Neural progenitor cell (in vitro differentiated cells): ENCODE measurements around the gene PPY. TPM values are rescaled to one million over a fixed set of nuclear protein-coding genes. Genes with fewer than 3 reads are reported as not detected.

Source experiments
- DNase-seq: peaks from one replicate; pipeline ENCODE4 v3.0.0-alpha.2; 2016; ENCODE audit warnings: low spot score
- H2AFZ ChIP-seq: fragments of 200-600 bp; sonication (generic); replicated peaks from 2 replicates; pipeline ENCODE4 v1.6.1; 2016; ENCODE audit warnings: antibody characterized with exemption
- H3F3A ChIP-seq: fragments of 200-600 bp; sonication (generic); 2 replicates; pipeline ENCODE4 v1.6.1; 2016; ENCODE audit warnings: antibody characterized with exemption, low read depth
- H3K27ac ChIP-seq: fragments of 200-600 bp; sonication (generic); 2 replicates; pipeline ENCODE4 v1.5.1; 2016; ENCODE audit warnings: mild to moderate bottlenecking
- H3K27me3 ChIP-seq: fragments of 200-600 bp; sonication (generic); 2 replicates; pipeline ENCODE4 v1.6.1; 2016; ENCODE audit warnings: mild to moderate bottlenecking, moderate library complexity
- H3K36me3 ChIP-seq: fragments of 200-600 bp; sonication (generic); 2 replicates; pipeline ENCODE4 v1.5.1; 2016
- H3K4me1 ChIP-seq: fragments of 200-600 bp; sonication (generic); 2 replicates; pipeline ENCODE4 v1.6.1; 2016; ENCODE audit warnings: mixed run types
- H3K4me2 ChIP-seq: fragments of 200-600 bp; sonication (generic); 2 replicates; pipeline ENCODE4 v1.6.1; 2016
- H3K4me3 ChIP-seq: fragments of 200-600 bp; sonication (generic); 2 replicates; pipeline ENCODE4 v1.5.1; 2016
- H3K79me2 ChIP-seq: fragments of 200-600 bp; sonication (generic); 2 replicates; pipeline ENCODE4 v1.6.1; 2016; ENCODE audit warnings: low read depth
- H3K9ac ChIP-seq: fragments of 200-600 bp; sonication (generic); 2 replicates; pipeline ENCODE4 v1.6.1; 2016
- H3K9me3 ChIP-seq: fragments of 200-600 bp; sonication (generic); 2 replicates; pipeline ENCODE4 v1.5.1; 2016; ENCODE audit warnings: low read depth
- H4K20me1 ChIP-seq: fragments of 200-600 bp; sonication (generic); 2 replicates; pipeline ENCODE4 v1.6.1; 2016; ENCODE audit warnings: low read depth
- H3K27ac Mint-ChIP-seq: 3 replicates; pipeline ENCODE4 v1.8.0; 2021; ENCODE audit warnings: mixed read lengths
- H3K27me3 Mint-ChIP-seq: 2 replicates; pipeline ENCODE4 v1.8.0; 2022; ENCODE audit warnings: low read depth, mild to moderate bottlenecking, inconsistent platforms, moderate library complexity, mixed read lengths; ENCODE audit not compliant: insufficient read depth
- H3K36me3 Mint-ChIP-seq: 3 replicates; pipeline ENCODE4 v1.8.0; 2021; ENCODE audit warnings: mixed read lengths
- H3K4me1 Mint-ChIP-seq: 3 replicates; pipeline ENCODE4 v1.8.0; 2021; ENCODE audit warnings: mixed read lengths
- H3K4me3 Mint-ChIP-seq: 3 replicates; pipeline ENCODE4 v1.8.0; 2021; ENCODE audit warnings: mild to moderate bottlenecking, moderate library complexity, mixed read lengths
- H3K9me3 Mint-ChIP-seq: 3 replicates; pipeline ENCODE4 v1.8.0; 2020; ENCODE audit warnings: mixed read lengths
- CTCF ChIP-seq: fragments of 200-600 bp; sonication (generic); IDR thresholded peaks from 2 replicates; pipeline ENCODE4 v1.5.1; 2017; ENCODE audit warnings: antibody characterized with exemption, mild to moderate bottlenecking
- EZH2 ChIP-seq: fragments of 200-600 bp; sonication (generic); IDR thresholded peaks from 2 replicates; pipeline ENCODE4 v1.6.1; 2017; ENCODE audit warnings: antibody characterized with exemption, mild to moderate bottlenecking, moderate library complexity
- EZH2phosphoT487 ChIP-seq: fragments of 200-600 bp; sonication (generic); IDR thresholded peaks from 2 replicates; pipeline ENCODE4 v1.6.1; 2017; ENCODE audit warnings: antibody characterized with exemption
- total RNA-seq: library from RNA; depleted of rRNA; stranded (reverse); fragments of >200 nt; gene quantifications from 2 replicates; pipeline ENCODE4 v1.2.3, GENCODE V29; 2015; ENCODE audit warnings: low replicate concordance

Gene PPY
- total RNA-seq, 1 donor from 2014 or later = not detected

- Histone ChIP-seq H3K4me2 (peak overlapping the region; percentile 93), H3K9ac (no peak overlapping the region), H3K79me2 (no peaks in the 10 kb centered on the region), H3K27ac (no peak overlapping the region), H3K4me3 (peak overlapping the region; percentile 76), H3K36me3 (no peaks in the 10 kb centered on the region), H3K9me3 (no peaks in the 10 kb centered on the region), H3F3A (peaks cover 45% of the 10 kb centered on the region), H4K20me1 (no peaks in the 10 kb centered on the region), H2AFZ (peak overlapping the region; percentile 95), H3K27me3 (peaks cover 11% of the 10 kb centered on the region), H3K4me1 (peaks cover 26% of the 10 kb centered on the region)
- H3K36me3 Mint-ChIP-seq = no peaks in the 10 kb centered on the region
- H3K27ac Mint-ChIP-seq = peak overlapping the region; percentile 69
- no peaks in the 10 kb centered on the region for H3K9me3 Mint-ChIP-seq
- peaks cover 27% of the 10 kb centered on the region for H3K4me1 Mint-ChIP-seq
- peak; percentile 85 for DNase-seq
- peaks cover 9% of the 10 kb centered on the region for H3K27me3 Mint-ChIP-seq
- TF ChIP-seq EZH2phosphoT487 (no peak), CTCF (no peak), EZH2 (peak; percentile 47)
- H3K4me3 Mint-ChIP-seq = peak overlapping the region; percentile 90
Observed at GRCh38 chr17:43907998-43908721, 34.1 kb downstream of the PPY start.

GRCh38 chr17:43907425-43907981 is 34.8 kb downstream of the PPY start, which contains the start of gene MPP2:
TSS of gene MPP2 (minus strand) at chr17:43907536. CDS start at chr17:43904460, 3,076 bp downstream.
- Histone ChIP-seq H2AFZ (peak within 1 kb of the TSS; percentile 95), H3K4me1 (peaks cover 31% of the 10 kb centered on the region), H3K9ac (no peak within 1 kb of the TSS), H3K4me2 (peak within 1 kb of the TSS; percentile 93), H3K9me3 (no peaks in the 10 kb centered on the region), H3K79me2 (no peaks in the 10 kb centered on the region), H3K27ac (no peak within 1 kb of the TSS), H3K27me3 (peaks cover 11% of the 10 kb centered on the region), H3K36me3 (no peaks in the 10 kb centered on the region), H4K20me1 (no peaks in the 10 kb centered on the region), H3K4me3 (peak within 1 kb of the TSS; percentile 76), H3F3A (peaks cover 51% of the 10 kb centered on the region)
- no peaks in the 10 kb centered on the region for H3K36me3 Mint-ChIP-seq
- peak within 1 kb of the TSS; percentile 69 for H3K27ac Mint-ChIP-seq
- H3K27me3 Mint-ChIP-seq = peaks cover 9% of the 10 kb centered on the region
- no peaks in the 10 kb centered on the region for H3K9me3 Mint-ChIP-seq
- DNase-seq = peak; percentile 95
- H3K4me1 Mint-ChIP-seq = peaks cover 28% of the 10 kb centered on the region
- TF ChIP-seq CTCF = peak; percentile 17
- TF ChIP-seq EZH2 = no peak
- peak within 1 kb of the TSS; percentile 90 for H3K4me3 Mint-ChIP-seq

- H3K9ac ChIP-seq = no peak overlapping the region
- H3K27ac ChIP-seq = no peak overlapping the region
- DNase-seq = no peak
- Mint-ChIP-seq H3K4me3 (peak overlapping the region; percentile 90), H3K4me1 (peaks cover 32% of the 10 kb centered on the region), H3K9me3 (no peaks in the 10 kb centered on the region), H3K27ac (peak overlapping the region; percentile 69), H3K27me3 (peaks cover 9% of the 10 kb centered on the region), H3K36me3 (no peaks in the 10 kb centered on the region)
- no peaks in the 10 kb centered on the region for H3K9me3 ChIP-seq
- H3K4me2 ChIP-seq = peak overlapping the region; percentile 93
- H4K20me1 ChIP-seq = no peaks in the 10 kb centered on the region
- peak overlapping the region; percentile 95 for H2AFZ ChIP-seq
- peaks cover 11% of the 10 kb centered on the region for H3K27me3 ChIP-seq
- peak overlapping the region; percentile 76 for H3K4me3 ChIP-seq
- H3K36me3 ChIP-seq = no peaks in the 10 kb centered on the region
- H3K4me1 ChIP-seq = peaks cover 36% of the 10 kb centered on the region
- H3K79me2 ChIP-seq = no peaks in the 10 kb centered on the region
- TF ChIP-seq EZH2phosphoT487 (no peak), EZH2 (peak; percentile 26)
- H3F3A ChIP-seq = peaks cover 56% of the 10 kb centered on the region
Observed at GRCh38 chr17:43906951-43907424, 35.3 kb downstream of the PPY start.
